RPMI8226 (cell line): ENCODE results near the gene GNAI3.
A peak's percentile ranks its signal among the peaks of the same experiment; 100 is the strongest.

Source experiments
- DNase-seq: peaks from one replicate; pipeline ENCODE4 v3.0.0-alpha.2; 2015

Gene GNAI3

GRCh38 chr1:109546311-109547109 lies 1.9 kb upstream of the GNAI3 start:
- DNase-seq: peak; percentile 88

DNA sequence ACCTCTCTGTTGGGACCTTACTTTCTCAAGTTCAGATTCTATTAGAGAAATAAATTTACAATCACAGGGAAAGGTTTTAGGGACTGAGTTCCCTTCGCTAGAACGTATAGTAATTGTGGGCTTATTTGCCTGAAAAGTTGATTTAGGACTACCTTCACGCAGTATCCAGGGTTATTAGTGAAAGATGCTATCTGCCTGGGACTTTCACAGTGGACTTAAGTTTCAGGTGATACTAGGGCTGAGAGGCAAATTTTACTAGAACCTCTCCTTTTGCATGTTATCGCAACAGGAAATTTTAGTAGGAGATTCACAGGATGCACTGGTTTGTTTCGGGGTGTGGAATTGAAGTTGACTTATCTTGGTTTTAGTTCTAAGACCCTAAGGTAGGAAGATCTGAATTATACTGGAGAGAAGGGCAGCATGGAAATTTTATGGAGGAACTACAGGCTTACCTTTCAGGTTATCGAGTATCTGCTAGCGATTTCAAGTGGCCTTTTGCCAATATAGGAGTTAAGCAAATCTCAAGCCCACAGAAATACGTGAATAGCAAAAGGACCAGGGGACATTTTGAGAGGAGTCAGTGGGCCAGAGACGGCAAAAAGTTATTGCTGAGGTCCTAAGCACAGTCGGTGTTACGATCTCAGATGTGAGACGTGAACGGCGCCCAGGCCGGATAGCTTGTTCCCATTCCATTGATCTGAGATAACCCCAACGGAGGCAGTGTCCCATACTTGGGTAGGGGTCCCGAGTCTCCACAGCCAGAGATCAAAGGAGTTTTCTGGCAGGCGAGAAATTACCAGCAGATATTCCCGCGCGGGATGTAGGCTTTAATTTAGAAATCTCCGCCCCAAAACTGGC lies 723 bp upstream of the GNAI3 start:
- DNase-seq: no peak

DNA sequence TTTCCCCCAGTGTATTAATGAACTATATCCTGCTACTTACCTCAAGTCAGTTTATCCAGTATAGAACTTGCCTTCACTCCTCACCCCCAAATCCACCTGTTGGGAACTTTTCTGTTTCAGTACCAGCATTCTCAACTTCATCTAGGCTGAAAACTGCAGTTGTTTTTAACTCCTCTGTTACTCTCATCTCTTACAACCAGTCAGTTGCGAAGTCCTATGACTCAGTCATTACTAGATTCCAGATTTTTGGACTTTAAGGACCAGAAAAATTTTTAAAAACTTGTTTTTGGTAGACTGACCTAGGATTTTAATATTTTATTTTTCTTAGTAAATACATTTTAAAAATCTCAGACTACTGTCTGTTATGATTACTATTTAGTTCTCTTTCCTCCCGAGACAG lies 8.1 kb downstream of the GNAI3 start:
- DNase-seq: no peak

DNA sequence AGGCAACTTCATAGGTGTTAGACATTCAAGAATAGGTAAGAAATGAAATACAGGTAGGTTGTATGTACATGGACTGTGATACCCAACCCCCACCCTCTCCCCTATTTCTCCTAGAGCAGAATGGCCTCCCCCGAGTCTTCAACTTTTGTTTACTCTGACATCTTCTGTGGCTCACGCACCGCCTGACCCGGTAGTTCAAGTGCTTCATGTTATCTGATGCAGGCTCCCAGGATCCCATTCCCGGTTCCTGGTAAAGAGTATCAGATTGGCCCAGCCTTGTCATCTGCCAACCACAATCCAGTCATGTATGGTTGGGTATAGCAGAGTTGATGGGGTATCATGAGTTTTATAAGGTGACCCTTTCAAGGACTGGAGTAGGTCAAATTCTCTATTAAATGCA lies 9.1 kb downstream of the GNAI3 start:
- DNase-seq: no peak

DNA sequence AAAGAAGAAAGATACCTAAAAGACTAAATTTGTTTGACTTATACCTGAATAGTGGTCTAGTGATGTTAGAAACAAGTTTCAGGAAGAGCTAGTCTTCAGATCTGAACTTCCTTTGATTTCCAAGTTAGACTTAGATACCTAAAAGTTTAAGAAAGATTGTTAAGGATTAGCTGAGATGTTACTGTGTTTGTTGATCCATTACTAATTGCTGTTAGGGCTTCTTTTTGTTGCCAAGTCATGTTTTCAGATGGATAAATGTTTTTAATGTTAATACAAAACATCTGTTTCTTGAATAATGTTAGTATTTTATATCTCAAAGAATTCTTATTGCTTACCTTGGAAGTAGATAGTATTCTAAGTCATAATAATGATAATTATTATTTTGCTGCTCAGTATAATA lies 11.6 kb downstream of the GNAI3 start:
- no peak for DNase-seq

DNA sequence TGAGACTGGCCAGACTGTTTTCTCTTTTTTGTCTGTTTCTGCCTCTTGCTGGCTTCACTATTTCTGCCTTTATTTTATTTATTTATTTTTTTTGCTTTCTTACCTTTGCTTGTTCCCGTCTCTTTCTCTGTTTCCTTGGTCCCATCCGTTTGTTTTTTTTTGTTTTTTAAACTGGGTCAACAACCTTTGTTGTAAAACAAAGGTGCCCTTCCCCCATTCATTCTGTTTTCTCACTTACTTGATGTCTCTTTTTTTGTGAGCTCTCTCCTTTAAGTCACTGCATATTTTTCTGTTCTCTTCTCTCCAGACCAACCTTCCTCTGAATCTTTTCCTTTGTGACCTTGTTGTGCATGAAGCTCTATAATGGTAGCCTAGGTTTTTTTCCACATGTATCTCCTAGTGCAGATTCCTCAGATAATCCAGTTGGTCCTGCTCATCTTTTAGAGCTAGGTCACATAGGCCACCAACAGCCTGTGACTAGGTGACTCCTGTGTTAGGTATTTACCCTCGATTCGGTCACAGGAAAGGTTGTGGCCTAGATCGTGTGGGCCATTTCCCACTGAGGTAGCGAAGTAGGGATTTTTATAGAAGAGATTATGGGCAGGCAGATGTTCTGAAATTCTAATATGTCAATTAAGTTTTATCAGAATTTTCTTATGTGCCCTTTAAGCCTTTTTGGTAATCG lies 15.9 kb downstream of the GNAI3 start:
- no peak for DNase-seq

DNA sequence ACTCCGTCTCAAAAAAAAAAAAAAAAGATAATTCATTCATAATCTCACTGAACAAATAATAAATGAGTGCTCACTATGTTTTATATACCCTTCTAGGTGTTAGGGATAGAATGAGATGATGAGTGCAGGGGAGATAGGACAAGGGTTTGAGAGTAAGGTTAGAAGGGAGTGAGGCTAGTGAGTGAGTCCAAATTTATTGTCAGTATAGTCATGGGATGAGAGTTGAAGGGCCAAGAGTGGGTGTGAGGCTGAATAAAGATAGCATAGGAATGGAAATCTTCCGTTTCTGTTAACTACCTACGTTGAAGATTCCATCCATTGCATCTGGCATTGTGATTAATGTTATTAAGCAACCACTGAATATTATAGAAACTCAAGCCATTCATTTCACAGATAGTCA lies 16.8 kb downstream of the GNAI3 start:
- no peak for DNase-seq

DNA sequence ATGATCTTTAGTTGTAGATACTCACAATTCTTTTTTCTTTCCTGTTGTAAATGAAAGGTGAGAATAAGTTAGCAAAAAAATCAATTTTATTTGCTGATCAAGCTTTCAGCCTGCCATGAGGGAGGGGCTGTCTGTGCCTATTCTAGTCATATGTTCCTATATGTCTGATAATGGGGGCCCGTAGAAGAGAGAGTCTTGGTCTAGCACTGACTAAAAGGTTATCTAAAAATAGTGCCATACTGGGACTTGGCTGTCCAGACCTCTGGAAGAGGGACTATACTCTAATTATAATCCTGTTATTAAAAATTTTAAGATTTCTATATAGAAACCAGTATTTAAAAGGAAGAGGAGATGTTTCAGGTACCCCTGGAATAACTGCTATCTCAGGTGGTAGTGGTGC lies 18.6 kb downstream of the GNAI3 start:
- no peak for DNase-seq

- no peak for DNase-seq
Measured at GRCh38 chr1:109567877-109568672, 19.7 kb downstream of the GNAI3 start.

DNA sequence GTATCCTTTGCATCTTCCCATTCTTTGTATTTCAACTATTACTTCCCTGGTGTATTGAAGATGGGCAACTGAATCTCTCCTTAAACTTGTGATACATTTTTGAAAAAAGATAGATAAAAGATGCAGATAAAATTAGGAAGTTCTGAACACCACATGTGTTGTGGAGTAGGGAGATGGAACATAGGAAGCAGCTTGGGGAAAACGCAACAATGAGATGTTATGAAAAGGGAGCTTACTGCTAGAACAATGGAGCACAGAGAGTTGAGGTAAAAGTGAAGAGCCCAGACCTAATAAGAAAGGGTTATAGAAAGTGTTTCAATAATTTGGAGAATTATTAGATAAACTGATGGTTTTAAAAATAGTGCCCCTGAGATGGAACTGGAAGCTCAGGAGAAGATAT lies 20.9 kb downstream of the GNAI3 start:
- DNase-seq: no peak

GRCh38 chr1:109570414-109570813 lies 22.0 kb downstream of the GNAI3 start:
- no peak for DNase-seq

DNA sequence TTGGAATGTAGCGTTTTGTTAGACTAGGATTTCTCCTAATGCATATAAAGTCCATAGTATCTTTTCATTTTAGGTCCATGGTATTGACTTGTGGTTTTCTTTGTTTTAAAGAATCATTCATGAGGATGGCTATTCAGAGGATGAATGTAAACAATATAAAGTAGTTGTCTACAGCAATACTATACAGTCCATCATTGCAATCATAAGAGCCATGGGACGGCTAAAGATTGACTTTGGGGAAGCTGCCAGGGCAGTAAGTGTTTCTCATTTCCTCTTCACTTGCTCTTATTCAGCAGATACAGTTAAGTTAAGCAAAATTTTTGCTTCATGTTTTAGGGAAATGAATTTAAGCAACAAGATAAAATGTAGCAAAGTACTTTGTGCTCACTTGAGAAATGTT lies 25.4 kb downstream of the GNAI3 start:
- peak; percentile 17 for DNase-seq

- DNase-seq: no peak
Measured at GRCh38 chr1:109578947-109579443, 30.6 kb downstream of the GNAI3 start.

GRCh38 chr1:109579491-109579890 lies 31.1 kb downstream of the GNAI3 start:
- DNase-seq: no peak

DNA sequence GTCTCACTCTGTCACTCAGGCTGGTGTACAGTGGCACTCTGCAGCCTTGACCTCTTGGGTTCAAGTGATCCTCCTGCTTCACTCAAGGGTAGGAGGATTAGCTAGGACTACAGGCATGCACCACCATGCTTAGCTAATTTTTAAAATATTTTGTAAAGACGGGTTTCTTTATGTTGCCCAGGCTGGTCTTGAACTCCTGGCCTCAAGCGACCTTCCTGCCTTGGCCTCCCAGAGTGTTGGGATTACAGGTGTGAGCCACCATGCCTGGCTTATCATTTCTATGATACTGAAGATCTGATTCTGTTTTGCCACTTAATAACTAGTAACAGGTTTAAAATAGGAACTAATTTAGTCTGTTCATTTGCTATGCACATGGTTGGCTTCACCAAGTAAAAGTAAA lies 33.6 kb downstream of the GNAI3 start:
- no peak for DNase-seq

DNA sequence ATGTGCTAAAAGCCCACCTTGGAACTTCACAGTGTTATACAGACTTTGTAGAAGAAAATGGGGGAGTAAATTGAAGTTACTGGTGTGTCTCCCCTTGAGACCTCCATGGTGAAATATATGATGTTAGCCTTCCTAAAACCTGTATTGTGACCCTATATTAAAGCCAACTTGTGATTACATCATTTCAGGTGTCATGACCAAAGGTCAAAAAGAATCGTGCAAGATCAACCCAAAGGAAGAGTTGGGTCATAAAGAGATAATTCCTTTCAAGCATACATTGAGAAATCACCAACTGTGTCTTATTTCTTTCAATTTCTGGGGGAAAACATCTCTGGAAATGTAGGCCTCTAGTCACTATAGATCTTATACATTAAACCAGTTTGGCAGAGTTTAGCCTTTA lies 36.4 kb downstream of the GNAI3 start:
- no peak for DNase-seq

GRCh38 chr1:109586055-109586454 lies 37.6 kb downstream of the GNAI3 start:
- no peak for DNase-seq

DNA sequence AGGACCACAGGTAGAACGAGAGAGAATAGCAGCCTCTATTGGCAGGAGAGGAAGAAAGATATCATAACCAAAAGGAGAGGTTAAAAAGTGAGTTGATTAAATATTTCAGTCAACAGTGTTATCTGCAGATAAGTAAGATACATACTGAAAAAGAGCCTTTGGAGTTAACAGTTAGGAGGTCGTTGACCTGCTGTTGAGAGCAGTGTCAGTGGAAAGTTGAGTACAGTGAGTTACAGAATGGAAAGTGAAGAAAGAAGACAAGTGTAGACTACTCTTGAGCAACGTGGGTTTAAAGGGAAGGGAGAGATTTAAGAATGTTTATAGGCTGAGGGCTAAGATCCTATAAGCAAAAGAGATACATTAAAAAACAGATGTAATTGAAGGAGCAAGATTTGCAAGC lies 40.8 kb downstream of the GNAI3 start:
- DNase-seq: no peak

- DNase-seq: no peak
Measured at GRCh38 chr1:109589679-109590078, 41.3 kb downstream of the GNAI3 start.

GRCh38 chr1:109592916-109593315 lies 44.5 kb downstream of the GNAI3 start:
- no peak for DNase-seq

DNA sequence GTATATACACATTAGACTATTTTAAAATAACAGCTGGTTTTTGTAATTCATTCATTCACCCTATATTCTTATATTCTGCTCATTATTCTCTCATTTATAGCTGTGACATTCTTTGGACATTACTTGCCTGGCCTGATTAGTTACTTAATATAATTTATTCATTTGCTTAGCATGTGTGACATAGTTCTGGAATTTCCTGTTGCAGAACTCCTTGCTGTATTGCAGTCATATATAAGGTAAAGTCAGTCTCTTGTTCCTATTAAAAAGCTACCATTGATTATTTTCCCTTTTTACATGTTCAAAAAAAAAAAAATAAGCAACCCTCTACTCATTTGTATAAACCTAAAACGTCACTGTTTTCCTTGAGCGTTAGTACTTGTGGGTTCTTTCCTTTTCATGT lies 47.1 kb downstream of the GNAI3 start:
- DNase-seq: no peak

- no peak for DNase-seq
Measured at GRCh38 chr1:109598156-109598555, 49.7 kb downstream of the GNAI3 start.

DNA sequence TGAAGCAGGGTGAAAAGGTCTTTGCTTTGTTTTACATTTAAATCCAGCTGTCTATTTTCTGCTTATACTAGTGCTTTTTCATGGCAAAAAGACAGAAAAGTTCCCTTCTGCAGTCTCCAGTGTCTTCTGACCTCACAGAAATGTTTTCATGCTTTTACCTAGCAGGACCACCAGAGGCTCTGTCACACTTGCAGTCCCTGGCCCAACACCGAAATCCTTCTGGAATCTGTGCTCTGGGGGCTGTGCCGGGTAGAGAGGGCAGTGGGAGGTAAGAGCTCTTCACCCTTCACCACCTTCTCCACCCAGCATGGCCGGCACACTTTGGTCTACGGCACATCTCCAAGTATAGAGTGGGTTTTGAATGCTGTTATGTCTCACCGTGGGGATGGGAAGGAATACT lies 50.2 kb downstream of the GNAI3 start:
- DNase-seq: no peak
